G401 (cell line): ENCODE results near the gene PIH1D2. TPM values are rescaled to one million over a fixed set of nuclear protein-coding genes. Genes with fewer than 3 reads are reported as not detected.
A peak's percentile ranks its signal among the peaks of the same experiment; 100 is the strongest.
"Not testable (repeated sequence)": the region's sequence is repeated elsewhere in the genome, so short reads cannot be mapped to it uniquely, and the experiment has no call there.

ENCODE experiments used
- DNase-seq: peaks from one replicate; pipeline ENCODE4 v3.0.0-alpha.2; 2015; ENCODE audit warnings: low spot score
- in situ Hi-C: cut with HindIII; loops from 2 replicates; pipeline ENCODE4 v1.10.0; 2016; ENCODE audit warnings: low sequenced_read_pairs, mixed read lengths
- total RNA-seq: library from RNA; depleted of rRNA; stranded (reverse); fragments of >200 nt; shearing (Covaris generic); gene quantifications from 2 replicates; pipeline ENCODE4 v1.2.3, GENCODE V29; 2014

Gene PIH1D2
- total RNA-seq, 1 experiment from 2014 or later: 4.4 TPM

- in situ Hi-C loops: no loop called here
- no peak for DNase-seq
Observed at GRCh38 chr11:112062923-112063322, 10.9 kb downstream of the PIH1D2 start.

GRCh38 chr11:112058103-112058502 is 15.7 kb downstream of the PIH1D2 start:
- no peak for DNase-seq
- in situ Hi-C loops: no loop called here

GRCh38 chr11:112057170-112057569 is 16.6 kb downstream of the PIH1D2 start:
- DNase-seq: no peak
- in situ Hi-C loops: no loop called here

- in situ Hi-C loops: no loop called here
- DNase-seq: no peak
Observed at GRCh38 chr11:112051768-112052167, 22.0 kb downstream of the PIH1D2 start.

- in situ Hi-C loops: no loop called here
- DNase-seq: no peak
Observed at GRCh38 chr11:112050721-112051120, 23.1 kb downstream of the PIH1D2 start.

- in situ Hi-C loops: no loop called here
- DNase-seq: no peak
Observed at GRCh38 chr11:112049777-112050176, 24.0 kb downstream of the PIH1D2 start.

- DNase-seq, in situ Hi-C loops: not testable (repeated sequence)
Observed at GRCh38 chr11:112048256-112048655, 25.6 kb downstream of the PIH1D2 start.

GRCh38 chr11:112046647-112047046 is 27.2 kb downstream of the PIH1D2 start:
- DNase-seq, in situ Hi-C loops: not testable (repeated sequence)

GRCh38 chr11:112044961-112045360 is 28.9 kb downstream of the PIH1D2 start:
- DNase-seq: no peak
- in situ Hi-C loops: no loop called here

GRCh38 chr11:112042961-112043304 is 30.9 kb downstream of the PIH1D2 start:
- DNase-seq: no peak
- in situ Hi-C loops: no loop called here

- DNase-seq: no peak
Observed at GRCh38 chr11:112042161-112042960, 31.5 kb downstream of the PIH1D2 start.

GRCh38 chr11:112037527-112037926 is 36.3 kb downstream of the PIH1D2 start:
- in situ Hi-C loops: no loop called here
- DNase-seq: no peak

More at GRCh38 chr11:112042161-112042960, 31.5 kb downstream of the PIH1D2 start:
- in situ Hi-C loops: no loop called here

GRCh38 chr11:112033902-112034301 is 39.9 kb downstream of the PIH1D2 start:
- DNase-seq: no peak
- in situ Hi-C loops: no loop called here

- no peak for DNase-seq
- in situ Hi-C loops: no loop called here
Observed at GRCh38 chr11:112029460-112029859, 44.4 kb downstream of the PIH1D2 start.

- in situ Hi-C loops, DNase-seq: not testable (repeated sequence)
Observed at GRCh38 chr11:112026784-112027410, 46.9 kb downstream of the PIH1D2 start.

GRCh38 chr11:112025707-112026106 is 48.1 kb downstream of the PIH1D2 start:
- DNase-seq: peak; percentile 29

GRCh38 chr11:112024773-112025678 is 48.8 kb downstream of the PIH1D2 start, which contains the start of gene DLAT:
TSS of gene DLAT (plus strand) at chr11:112025408. CDS start at chr11:112025473, 65 bp downstream.
- peak; percentile 88 for DNase-seq
- in situ Hi-C loops: no loop called here

More at GRCh38 chr11:112025707-112026106, 48.1 kb downstream of the PIH1D2 start:
- in situ Hi-C loops: no loop called here

GRCh38 chr11:112024178-112024772 is 49.5 kb downstream of the PIH1D2 start:
- in situ Hi-C loops: no loop called here

GRCh38 chr11:112023104-112023503 is 50.7 kb downstream of the PIH1D2 start:
- in situ Hi-C loops: no loop called here
- DNase-seq: no peak

More at GRCh38 chr11:112024178-112024772, 49.5 kb downstream of the PIH1D2 start:
- DNase-seq: peak; percentile 11
